AG08395 (cell line): ENCODE measurements around the gene TMEM232.

Experiments
- DNase-seq: peaks from one replicate; pipeline ENCODE4 v3.0.0; 2012; ENCODE audit warnings: mixed read lengths, low spot score

TMEM232 gene

DNA sequence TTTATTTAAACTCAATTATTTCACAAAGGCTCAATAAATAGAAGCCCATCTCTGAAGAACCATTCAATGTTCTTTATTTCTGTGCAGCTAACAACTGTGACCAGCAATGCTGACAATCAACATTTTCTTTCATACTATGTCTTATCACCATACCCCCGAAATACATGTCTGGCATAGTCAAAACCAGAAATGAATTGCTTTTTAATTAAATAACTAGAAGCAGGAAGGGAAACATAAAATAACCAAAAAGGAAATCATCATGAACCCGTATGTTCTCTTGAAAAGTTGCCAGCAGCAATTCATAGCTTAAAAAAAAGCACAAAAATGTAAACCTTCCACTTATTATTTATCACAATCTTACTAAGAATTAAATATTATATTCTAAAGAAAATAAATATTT is 212.4 kb downstream of the TMEM232 start:
- DNase-seq = no peak

DNA sequence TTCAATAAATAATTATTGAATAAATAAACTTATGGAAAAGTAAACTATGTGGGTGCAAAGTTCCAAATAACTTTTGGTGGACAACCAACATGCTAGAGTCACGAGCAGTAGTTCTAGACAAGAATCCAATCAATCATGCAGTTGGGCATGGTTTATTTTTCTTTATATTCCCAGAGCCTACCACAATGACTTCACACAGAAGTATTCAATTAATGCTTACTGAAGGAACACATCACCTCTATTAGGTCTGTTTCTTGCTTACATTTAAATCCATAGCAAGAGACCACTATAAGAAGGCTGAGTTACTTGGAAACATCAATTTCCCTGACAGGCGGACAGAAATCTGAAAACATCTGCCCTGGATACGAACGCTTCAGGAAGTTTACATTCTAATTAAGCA is 214.2 kb downstream of the TMEM232 start:
- DNase-seq = no peak

DNA sequence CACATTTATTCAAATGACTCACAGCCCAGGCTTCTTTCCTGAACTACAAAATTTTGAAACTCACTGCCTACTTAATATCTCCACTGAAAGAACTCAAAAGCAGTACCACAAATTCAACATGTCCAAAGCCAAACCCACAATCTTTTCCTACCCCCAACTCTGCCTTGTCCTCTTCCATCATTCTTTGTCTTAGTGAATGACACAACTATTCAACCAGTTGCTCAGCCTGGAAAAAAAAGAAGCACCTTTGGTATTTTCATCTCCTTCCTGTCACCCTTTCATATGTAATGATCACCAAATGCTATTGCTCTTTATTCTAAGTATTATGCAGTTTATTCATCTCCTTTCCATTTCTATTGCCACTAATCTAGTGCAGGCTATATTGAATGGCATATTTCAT is 216.3 kb downstream of the TMEM232 start:
- no peak for DNase-seq

DNA sequence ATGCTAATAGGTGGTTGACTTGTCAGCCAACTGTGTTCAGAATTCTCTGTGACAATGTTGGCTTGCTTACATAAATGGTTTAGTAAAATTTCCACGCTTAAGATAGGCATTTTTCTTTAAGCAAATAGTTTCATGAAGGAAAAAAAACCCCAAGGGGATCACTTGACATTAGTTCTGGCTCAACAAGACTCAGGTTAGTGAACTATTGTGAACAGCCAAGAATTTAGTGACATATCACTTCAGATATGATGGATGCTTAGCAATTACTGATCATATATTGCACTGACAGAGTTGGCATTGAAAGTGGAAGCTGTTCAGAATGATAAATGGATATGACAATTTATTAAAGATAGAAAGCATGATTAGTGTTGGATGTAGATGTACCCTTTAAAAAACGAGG is 218.5 kb downstream of the TMEM232 start:
- DNase-seq = no peak

DNA sequence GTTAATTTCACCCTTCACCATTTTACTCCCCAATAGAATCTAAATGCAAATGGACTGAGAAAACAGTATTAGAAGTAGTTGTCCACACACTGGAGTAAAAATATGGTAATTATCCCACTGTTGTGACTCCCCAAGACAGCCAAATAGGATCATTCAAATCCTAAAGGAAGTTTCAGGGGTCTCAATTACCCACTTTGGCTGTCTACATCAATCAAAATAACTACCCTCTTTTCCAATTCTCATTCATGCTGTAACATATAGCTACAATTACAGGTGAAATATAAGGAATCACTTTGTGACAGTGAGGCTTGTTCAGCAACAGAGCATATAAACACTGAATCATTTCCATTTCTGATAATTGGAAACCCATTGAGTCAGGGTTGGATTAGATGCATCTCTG is 220.1 kb downstream of the TMEM232 start:
- no peak for DNase-seq

DNA sequence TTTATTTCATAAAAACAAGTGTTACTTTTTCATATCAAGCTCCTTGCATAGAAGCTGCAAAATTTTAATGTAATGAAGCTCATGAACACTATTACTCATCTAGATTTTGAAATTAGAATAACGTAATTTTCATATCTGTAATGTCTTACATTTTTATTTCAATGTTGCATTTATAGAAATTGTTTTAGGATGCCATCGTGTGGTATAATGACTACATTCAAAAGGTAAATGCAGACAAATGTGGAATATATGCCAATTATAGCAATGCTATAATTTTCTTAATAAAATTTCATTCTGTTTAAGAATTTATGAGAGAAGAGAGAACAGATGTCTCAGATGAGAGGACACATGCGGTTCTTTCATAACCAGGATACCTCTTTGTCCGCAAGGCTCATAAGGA is 230.2 kb downstream of the TMEM232 start:
- no peak for DNase-seq

DNA sequence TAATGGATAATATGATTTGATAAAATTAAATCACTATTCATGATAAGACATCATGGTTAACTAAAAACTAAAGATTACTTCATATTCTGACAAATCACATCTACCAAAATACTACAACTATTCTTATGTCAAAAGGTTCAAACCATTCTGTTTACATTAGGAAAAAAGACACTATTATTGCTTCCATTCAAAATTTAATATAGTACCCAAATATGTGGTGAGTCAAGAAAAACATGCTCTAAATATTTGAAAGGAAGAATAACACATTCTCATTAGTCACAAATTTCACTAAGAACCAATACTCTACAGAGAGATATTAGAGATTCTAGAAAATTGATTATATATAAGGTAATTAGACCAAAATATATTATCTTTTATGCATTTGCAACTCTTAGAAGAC is 234.0 kb downstream of the TMEM232 start:
- no peak for DNase-seq

DNA sequence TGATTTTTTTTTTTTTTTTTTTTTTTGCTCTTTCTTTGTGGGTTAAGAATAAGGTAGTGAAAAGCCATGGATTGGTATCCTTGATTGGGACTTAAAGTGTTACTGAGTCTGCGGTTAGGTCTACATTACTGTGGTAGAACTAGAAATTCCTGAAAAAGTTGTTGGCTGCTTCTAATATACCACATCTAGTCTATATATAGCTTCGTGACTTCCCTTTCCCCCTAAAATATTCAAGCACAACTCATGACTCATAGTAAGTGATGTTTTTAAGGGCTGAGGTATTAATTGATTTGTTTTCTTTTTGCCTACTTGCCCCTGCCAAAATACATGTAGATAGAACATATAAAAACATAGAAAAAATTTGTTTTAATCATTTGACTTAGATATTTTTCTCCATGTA is 247.6 kb downstream of the TMEM232 start:
- peak; percentile 74 for DNase-seq

DNA sequence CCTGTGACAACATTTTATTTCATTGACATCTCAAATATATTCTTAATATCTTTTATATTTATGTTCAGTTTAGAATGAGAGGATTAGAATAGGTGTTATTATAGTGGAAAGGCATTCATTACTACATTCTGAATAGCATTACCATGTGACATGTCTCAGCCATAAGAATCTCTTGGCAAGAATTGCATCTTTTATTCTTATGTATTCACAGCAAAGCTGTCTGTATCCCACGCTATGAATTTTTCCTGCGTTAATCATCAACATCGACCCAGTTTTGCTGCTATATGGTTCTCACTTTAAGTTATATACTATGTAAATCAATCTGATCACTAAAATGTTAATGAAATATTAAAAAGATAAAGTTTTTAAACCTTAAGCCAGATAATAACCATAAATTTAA is 248.6 kb downstream of the TMEM232 start:
- peak; percentile 3 for DNase-seq

DNA sequence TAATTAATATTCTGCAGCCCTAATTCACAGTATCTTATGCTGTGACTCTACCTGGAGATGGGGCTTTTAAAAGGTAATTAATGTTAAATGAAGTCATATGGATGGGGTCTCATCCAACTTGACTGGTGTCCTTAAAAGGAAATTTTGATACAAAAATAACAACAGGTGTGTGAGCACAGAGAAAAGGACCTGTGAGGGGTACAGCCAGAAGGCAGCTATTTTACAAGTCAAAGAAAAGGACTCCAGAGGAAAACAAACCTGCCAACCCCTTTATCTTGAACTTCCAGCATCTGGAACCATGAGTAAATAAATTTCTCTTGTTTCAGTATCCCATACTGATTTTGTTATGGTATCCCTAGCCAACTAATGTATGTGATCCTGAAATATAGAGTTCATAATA is 250.3 kb downstream of the TMEM232 start:
- no peak for DNase-seq

DNA sequence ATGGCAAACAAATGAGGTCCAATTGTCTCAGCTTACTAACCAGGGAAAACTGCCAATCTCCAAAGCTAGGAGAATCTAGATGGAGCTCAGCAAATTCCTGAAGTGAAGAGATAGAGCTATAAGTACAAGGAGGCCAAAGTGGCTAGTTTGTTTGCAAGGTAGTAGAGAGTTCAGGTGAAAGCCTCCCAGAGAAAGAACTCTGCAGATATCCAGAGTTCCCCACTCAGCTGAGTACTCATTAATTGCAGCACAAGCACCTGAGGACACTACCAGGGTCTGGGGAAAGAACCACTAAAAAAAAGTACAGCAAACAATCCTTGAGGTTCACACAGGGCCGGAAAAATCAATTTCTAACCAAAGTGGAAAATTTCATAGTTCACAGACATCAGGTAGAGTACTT is 250.9 kb downstream of the TMEM232 start:
- no peak for DNase-seq

DNA sequence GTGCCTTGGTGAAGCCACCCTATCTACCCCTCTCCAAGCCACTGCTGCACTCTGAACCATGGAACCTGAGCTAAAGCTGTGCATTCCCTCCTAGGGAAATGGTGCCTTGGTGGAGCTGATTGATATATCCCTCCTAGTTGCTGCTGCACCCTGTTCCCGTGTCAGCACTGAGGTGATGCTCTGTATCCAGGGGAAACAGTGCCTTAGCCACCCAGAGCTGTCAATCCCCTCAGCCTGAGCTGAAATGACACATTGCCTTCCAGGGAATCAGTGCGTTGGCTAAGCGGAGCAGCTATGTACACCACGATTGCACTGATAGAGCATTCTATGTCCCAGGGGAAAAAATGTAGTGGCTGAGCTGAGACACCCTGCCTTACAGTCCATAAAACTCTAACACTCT is 257.0 kb downstream of the TMEM232 start:
- DNase-seq = no peak

DNA sequence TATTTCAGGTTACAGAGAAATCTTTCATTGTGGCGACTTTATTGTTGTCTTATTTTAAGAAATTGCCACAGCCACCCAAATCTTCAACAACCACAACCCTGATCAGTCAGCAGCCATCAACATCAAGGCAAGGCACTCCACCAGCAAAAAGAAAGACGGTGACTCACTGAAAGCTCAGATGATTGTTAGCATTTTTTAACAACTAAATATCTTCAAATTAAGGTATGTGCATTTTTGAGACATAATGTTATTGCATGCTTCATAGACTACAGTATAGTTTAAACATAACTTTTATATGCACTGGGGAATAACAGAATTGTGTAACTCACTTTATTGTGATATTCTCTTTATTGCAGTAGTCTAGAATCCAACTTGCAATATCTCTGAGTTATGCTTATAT is 263.4 kb downstream of the TMEM232 start:
- DNase-seq = peak; percentile 3

DNA sequence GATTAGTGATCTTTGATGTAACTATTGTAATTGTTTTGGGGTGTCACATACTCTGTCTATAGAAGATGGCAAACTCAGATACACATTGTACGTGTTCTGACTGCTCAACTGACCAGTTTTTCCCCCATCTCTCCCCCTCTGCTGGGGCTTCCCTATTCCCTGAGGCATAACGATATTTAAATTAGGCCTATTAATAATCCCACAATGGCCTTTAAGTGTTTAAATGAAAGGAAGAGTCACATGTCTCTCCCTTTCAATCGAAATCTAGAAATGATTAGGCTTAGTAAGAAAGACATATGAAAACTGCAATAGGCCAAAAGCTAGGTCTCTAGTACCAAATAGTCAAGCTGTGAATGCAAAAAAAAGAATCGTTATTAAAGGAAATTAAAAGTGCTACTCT is 265.6 kb downstream of the TMEM232 start:
- DNase-seq = no peak

DNA sequence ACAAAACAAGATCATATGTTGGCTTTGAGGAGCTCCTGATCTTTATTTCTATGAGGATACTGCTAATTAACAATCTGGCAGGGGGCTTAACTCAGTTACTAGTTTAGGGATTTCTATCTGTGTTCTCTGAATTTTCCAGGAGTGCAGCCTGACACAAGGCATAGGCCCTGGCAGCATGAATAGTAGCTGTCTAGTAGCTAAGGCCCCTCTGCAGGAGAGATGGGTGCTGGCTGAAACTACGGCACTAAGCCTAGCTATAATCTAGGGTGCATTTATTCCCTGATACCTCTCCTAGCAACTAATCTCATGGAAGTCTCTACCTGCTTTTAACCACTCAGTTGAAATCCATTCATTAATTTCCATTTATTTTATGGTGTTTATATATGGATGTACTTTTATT is 268.2 kb downstream of the TMEM232 start:
- no peak for DNase-seq

DNA sequence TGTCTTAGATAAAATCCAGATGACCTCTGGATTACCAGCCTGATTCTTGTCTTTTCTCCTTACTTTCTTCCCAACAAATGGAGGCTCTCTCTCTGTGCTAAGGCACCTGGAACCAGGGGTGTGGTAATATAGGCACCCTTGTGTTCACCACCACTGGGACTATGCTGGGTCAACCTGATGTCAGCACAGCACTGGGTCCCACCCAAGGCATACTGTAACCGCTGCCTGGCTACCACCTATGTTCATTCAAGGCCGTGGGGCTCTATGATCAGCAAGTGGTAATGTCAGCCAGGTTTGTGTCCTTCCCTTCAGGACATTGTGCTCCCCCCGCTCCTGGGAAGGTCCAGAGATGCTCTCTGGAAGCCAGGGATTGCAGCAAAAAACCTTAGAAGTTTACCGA is 283.6 kb downstream of the TMEM232 start:
- DNase-seq = no peak

DNA sequence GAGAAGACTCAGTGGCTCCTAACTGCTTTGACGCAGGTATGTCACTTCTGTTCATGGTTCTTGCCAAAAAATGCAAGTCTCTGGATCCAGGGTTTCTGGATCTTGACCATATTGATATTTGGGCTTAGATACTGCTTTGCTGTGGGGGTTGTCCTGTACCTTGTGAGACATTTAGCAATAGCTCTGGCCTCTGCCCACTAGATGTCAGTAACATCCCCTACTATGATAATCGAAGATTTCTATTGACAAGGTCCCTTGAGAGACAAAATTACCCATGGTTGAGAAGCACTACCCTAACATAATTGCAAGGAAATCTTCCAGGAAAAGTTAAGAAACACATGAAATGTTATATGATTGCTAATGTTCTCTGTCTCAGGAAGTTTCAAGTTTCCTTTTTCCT is 285.4 kb downstream of the TMEM232 start:
- DNase-seq = peak; percentile 49

DNA sequence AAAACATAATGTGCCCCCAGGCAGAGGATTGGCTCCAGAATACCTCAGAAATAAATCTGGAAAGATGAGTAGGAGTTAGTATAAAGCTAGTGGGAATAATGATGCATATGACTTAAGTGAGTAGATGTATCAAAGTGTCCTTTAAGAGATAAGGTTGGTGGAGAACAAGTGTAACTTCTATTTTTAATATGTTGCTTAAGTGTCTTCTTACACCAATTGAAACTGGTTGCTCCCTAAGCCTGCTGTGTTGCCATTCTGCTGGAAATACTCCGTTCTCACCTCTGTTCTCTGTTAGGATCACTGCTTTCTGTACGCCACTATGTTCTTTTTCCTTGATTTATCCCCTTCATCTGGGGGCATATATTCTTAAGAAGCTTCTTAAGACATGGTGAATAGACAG is 286.4 kb downstream of the TMEM232 start:
- no peak for DNase-seq

DNA sequence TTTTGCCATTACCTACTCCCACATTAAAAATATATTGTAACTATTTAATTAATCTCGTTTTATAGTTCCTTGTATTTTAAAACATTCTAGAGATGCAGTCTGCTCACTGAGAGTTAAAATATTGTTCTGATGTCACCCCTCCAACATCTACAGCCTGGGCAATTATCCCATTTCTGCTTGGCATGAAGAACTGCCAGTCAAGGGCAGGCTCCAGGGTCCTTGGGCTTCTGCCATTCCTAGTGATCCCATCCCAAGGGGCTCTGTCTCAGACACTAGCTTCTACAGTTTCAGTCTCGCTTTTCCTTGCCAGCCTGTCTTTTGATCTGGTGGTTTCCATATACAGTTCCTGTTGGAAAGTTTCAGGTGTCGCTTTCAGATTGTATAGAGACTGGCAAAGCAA is 287.2 kb downstream of the TMEM232 start:
- DNase-seq = no peak

DNA sequence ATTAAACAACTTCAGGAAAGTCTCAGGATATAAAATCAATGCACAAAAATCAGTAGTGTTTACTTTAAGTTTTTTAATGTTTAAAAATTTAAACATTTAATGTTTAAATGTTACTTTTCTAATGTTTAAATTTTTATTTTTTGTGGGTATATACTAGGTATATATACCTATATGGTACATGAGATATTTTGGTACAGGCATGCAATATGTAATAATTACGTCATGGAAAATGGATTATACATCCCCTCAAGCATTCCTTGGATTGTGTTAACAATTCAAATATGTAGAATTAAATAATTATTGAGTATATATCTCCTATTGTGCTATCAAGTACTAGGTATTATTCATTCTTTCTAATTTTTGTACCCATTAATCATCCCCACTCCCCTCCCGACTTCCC is 291.3 kb downstream of the TMEM232 start:
- DNase-seq = no peak

DNA sequence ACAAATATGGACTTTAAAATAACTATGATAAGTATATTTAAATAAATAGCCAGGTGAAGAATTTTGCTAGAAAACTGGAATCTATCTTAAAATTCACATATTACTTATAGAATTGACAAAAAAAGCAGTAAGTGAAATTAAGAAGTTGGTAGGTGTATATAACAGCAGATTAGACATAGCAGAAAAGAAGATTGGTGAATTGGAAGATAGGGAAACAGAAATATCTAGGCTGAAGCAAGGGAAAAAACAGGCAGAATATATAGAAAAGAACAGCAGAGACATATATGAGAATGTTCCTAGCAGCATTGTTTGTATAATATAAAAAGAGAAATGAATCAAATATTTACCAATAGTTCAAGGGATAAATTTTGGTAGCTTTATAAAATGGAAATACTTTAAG is 294.9 kb downstream of the TMEM232 start:
- no peak for DNase-seq

DNA sequence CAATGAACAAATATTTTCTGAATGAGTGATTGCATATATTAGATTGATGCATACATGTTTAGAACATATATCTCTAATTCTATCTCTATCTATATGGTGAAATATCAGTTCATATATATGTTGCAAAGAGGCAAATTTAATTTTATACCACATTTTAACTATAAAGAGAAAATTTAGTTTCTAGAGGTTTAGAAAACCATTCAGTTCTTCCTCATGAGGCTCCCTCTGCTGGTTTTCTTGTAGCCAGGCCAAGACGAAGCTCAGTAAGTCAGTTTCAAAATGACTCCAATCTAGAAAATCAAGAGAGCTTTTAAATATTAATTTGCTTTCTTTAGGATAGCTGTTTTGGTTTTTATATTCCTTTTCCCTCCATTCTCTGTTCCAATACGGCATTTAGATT is 312.1 kb downstream of the TMEM232 start:
- peak; percentile 25 for DNase-seq

DNA sequence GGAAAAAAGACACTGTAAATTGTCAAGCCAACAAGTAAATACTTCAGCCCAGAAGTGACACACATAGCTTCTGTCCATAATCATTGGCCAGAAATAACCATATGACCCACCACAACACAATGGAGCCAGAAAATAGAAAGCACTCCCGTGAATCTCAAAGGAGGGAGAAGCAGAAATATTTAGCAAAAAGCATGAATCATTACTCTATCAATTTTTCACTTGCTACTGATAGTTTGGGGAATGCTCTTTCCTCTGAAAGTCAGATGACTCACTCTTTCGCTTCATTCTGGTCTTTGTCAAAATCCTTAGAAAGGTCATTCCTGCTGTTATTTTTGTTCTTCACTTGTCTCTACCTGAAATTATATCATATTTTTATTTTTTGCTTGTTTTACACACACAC is 312.6 kb downstream of the TMEM232 start:
- no peak for DNase-seq

DNA sequence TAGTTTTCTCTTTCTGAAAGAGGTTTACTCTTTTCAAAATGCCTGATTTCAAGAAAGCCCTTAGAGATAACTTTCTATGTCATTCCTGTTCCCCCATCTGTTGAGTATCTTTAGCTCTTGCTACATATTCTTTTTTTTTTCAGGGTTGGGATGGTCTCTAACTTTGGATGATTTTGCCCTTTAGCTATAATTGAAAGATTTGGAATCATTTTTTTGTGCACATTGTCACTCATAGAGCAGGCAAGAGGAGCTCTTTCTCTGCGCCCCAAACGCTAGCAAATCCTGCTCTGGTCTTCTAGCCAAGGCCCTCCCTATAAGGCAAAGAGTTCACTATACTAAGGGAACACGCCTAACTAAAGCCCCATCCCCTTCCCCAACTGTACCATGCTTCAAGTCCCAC is 316.9 kb downstream of the TMEM232 start:
- DNase-seq = no peak

DNA sequence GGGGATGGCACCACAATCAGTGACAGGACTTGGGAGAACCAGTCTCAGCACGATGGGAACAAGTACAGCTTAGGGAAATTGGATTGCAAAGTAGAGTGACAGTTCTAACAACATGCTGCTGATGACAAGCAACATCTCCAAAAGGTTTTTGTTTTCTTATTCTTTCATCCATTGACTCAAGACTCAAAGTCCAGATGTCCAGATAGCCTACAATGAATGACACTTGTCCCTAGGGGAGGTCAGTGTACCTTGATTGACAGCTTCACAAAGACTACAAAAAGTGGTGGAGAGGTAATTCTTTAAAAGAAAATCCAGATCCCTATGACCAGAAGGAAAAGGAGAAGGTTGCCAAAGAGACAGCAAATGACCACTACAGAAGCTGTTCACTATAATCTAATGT is 323.9 kb downstream of the TMEM232 start:
- DNase-seq = no peak
